HG02759 (cell line): ENCODE measurements around the gene EEPD1.
"Not testable (repeated sequence)": the region's sequence is repeated elsewhere in the genome, so short reads cannot be mapped to it uniquely, and the experiment has no call there.

ENCODE experiments used
- ATAC-seq: cut with Tn5 transposase; IDR thresholded peaks from one replicate; pipeline ENCODE4 v1.9.1; 2021; ENCODE audit warnings: mild to moderate bottlenecking, moderate library complexity; ENCODE audit not compliant: unreplicated experiment

EEPD1 gene

DNA sequence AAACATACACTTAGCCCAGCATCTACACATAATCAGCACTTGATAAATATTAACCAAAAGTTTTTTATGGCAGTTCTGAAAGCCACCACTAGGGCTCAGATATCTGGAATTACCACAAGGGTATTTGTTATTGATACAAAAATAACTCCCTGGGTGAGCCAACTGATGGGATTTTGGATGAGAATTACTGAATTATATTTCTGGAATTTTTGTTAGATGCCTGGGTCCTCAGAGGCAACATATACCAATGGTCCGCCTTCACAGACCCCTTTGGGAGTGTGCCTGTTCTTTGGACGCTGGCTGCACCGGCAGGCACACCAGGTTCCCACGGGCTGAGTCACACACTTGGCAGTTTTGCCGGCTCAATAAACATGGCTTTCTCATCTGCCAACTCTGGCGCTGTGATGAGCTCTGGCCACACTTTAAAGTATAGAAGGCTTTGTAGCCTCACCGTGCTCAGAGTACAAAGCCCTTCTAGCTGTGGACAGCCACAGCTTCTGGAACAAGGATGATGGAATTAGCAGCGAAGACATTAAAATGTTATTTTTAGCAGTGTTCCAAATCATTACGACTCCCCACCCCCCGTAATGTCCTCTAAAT is 24.5 kb upstream of the EEPD1 start:
- no peak for ATAC-seq

DNA sequence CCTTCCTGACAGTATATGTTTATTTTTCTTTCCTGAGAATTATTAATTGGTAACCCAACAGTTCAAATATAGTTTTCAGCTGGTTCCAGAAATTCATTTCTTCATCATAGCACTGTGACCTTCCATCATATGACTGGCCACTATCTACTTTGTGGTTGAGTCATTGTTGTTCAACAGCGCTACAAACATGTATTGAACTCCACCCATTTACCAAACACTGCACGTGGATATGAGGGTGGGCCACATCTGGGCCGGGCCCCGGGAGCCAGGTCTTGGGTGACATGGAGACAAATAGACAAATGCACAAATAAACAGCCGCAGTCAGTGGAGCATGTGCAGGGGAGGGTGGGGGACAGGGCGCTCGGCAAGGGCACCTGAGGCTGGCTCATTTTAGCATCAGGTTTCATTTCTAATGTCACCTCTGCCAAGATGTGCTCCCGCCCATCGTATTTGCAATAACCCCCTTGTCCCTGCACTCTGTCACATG is 24.0 kb upstream of the EEPD1 start:
- ATAC-seq = no peak

GRCh38 chr7:36130236-36130945 is 22.7 kb upstream of the EEPD1 start:
- no peak for ATAC-seq

- ATAC-seq = no peak
Observed at GRCh38 chr7:36131026-36131425, 22.0 kb upstream of the EEPD1 start.

- ATAC-seq = no peak
Observed at GRCh38 chr7:36131499-36131898, 21.6 kb upstream of the EEPD1 start.

- ATAC-seq = no peak
Observed at GRCh38 chr7:36132012-36132411, 21.0 kb upstream of the EEPD1 start.

GRCh38 chr7:36135700-36136099 is 17.4 kb upstream of the EEPD1 start:
- no peak for ATAC-seq

- no peak for ATAC-seq
Observed at GRCh38 chr7:36137258-36137657, 15.8 kb upstream of the EEPD1 start.

DNA sequence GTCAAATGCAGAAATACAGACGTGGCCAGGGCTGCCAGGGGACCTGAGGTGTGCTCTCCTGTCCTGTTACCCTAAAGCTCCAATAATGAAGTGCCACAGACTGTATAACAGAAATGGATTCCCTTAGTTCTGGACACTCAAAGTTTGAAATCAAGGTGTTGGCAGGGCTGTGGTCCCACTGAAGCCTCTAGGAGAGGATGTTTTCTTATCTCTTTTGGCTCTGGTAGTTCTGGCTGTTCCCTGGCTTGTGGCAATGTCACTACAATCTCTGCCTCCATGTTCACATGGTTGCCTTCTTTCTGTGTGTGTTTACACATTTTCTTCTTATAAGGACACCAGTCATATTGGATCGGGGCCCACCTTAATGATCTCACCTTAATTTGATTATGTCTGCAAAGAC is 15.3 kb upstream of the EEPD1 start:
- no peak for ATAC-seq

- no peak for ATAC-seq
Observed at GRCh38 chr7:36138209-36138608, 14.8 kb upstream of the EEPD1 start.

DNA sequence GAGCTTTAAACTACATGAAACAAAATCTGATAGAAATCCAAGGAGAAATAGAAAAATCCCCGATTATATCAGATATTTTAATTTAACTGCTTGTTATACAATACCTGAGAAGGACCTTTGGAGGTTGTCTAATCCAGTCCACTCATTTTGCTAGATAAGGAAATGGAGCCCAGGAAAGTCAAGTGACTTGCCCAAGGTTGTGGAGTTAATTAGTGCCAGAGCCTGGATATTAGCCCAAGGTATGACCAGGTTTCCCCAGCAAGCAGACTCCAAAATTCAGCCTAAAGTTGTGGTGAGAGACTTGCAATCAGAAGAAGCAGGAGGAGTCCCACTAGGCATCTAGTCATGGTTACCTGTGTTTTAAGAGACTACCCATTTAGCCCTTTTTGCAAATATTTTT is 11.7 kb upstream of the EEPD1 start:
- no peak for ATAC-seq

DNA sequence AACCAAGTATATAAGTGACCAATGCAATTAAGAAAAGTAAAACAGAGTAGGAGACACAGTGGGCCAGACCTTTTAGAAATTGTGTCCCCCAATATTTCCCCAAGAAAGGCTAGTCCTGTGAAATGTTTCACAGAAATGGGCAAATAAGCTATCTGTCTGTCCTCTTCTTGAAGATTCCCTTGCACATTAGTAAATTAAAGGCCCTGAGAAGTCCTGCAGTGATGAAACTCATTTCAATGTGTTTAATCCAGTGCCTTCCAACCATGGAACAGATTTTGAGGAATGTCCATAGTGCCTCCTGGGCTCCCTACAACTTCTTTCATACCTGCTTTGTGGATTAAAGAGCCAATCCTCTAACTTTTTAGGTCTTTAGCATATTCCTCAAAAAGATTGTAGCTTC is 11.2 kb upstream of the EEPD1 start:
- ATAC-seq = no peak

- no peak for ATAC-seq
Observed at GRCh38 chr7:36144189-36144588, 8.9 kb upstream of the EEPD1 start.

- no peak for ATAC-seq
Observed at GRCh38 chr7:36145686-36146085, 7.4 kb upstream of the EEPD1 start.

DNA sequence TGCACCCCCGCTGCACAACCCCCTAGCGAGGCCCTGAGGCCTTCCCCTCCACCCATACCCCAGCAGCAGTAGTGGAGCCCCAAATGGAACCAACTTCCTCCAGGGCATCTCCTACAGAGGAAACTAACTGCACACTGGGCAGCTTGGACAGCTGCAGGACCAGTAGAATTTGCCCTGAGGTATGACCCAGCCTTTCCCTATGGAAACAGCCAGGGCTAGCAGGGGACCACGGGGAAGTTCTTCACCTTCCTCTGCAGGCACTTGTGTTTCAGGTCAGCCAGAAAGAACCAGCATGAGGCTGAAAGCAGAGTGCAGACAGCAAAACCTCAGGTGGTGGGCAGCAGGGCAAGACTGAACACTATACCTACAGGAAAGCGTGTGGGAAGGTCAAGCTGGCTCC is 5.7 kb upstream of the EEPD1 start:
- ATAC-seq = no peak

DNA sequence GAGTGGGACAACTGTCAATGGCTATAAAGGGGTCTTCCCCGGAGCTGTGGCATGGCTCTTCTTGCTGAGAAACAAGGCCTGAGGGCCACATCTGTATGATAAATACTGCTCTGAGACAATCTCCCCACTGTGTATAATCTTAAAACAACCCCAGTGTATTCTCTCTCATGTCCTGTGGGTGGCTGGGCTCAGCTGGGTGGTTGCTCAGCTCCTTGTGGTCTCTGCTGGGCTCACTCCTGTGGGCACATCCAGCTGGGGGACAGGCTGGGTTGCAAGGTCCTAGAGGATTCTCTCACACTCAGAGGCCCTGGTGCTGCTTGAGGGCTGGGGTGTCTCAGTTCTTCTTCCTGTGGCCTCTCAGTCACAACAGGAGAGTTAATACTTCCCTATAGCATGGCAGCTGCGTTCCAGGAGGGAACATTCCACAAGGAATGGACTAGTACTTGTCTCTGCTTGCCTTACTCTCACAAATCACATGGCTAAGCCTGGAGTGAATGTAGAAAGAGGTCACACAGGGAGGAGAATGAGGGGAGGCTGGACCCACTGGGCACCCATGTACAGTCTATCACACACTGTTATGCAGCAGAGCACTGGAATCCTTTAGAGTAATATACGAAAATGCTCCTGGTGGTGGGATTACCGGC is 4.5 kb upstream of the EEPD1 start:
- no peak for ATAC-seq

GRCh38 chr7:36149240-36149639 is 3.8 kb upstream of the EEPD1 start:
- not testable (repeated sequence) for ATAC-seq

GRCh38 chr7:36149694-36150452 is 3.2 kb upstream of the EEPD1 start:
- no peak for ATAC-seq

DNA sequence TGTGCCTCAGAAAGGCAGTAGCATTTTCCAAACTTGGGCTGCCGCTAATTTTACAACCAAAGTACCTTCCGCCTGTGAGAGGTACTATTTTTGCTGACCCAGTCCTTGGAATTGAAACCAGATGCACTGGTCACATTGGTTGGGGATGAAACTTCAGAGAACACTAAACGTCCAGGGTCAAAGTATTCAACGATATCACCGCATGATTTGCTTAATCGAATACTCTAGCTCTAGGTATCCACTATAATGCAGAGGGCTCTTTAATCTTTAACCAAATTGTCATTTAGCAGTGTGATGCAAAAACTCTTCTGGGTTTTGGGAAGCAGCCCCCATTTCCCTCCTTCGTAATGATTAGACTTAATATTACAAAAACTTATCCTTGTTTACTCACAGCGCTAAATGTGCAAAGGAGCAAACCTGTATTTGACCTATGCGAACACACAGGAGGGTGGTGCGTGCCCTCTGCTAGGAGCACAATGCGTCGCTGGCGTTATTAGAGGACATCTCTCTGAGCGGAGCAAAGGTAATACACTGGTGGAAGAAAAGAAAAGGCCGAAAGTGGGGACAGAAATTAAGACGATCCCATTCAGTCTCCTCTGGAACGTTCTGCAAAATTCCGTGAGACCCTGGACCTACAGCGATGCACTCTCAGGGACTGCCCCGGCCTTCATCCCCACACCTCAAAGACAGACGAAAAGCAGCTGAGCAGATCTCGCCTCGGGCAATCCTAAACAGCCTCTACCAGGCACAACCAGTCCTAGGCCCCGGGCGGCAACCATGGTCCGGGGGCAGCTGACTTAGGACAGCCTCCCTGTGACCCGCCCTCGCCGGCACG is 916 bp upstream of the EEPD1 start:
- no peak for ATAC-seq

DNA sequence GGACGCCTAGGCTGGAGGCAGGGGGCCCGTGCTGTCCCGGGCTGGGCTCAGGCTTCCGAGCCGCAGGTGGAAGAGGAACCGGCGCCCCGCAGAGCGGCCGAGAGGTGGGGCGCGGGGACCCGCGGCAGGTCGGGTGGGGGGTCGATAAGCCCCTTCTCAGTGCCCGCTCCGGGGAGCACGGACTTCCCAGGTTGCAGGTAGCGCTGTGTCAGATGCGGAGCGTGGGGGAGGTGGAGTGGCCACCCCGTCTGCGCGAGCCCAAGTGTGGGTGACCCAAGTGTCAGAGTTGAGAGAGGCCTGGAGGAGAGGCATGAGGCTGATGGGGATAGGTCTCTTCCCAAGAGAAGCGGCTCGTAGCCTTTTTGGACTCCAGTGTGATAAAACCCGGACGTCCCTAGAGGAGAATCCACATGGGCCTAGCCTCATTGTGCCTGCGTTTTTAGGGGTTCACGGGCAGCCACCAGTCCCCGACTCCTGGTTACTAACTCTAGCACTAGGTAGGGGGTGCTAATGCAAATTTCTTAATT is 580 bp downstream of the EEPD1 start:
- ATAC-seq = peak; percentile 21
